Measurements from ENCODE around the gene ESR1. TPM values are rescaled to one million over a fixed set of nuclear protein-coding genes. Genes with fewer than 3 reads are reported as not detected.
"Not testable (repeated sequence)": the region's sequence is repeated elsewhere in the genome, so short reads cannot be mapped to it uniquely, and the experiment has no call there.

The ESR1 gene
- total RNA-seq, 1 experiment from 2014 or later = not detected

- WGBS (ENCODE audit: extremely low coverage, insufficient read length, low lambda C conversion rate) = no CpG with 5 or more reads among the region's 3 CpGs
- H3K9ac ChIP-seq (ENCODE audit: extremely low read depth, insufficient read length, low read length) = no peak overlapping the region
- no peak for DNase-seq
- Mint-ChIP-seq H3K9me3 (peaks cover 21 to 22% of the 10 kb centered on the region in 2 experiments), H3K27ac (no peak overlapping the region), H3K27me3 (ENCODE audit: low read depth) (peaks cover 4% of the 10 kb centered on the region), H3K36me3 (ENCODE audit: insufficient read depth in 1 of 3, low read depth in 3 of 3) (peaks cover 11 to 21% (median 14%) of the 10 kb centered on the region in 3 experiments), H3K4me1 (peaks cover 4% of the 10 kb centered on the region in 2 experiments; a peak in 3 of 4 replicates), H3K4me3 (no peak overlapping the region)
- H3K18ac ChIP-seq (ENCODE audit: insufficient read length, low read depth, low read length) = no peak overlapping the region
- H3K4ac ChIP-seq (ENCODE audit: low read depth, low read length) = no peak overlapping the region
- H3K4me2 ChIP-seq (ENCODE audit: insufficient read depth, insufficient read length, low read length) = no peak overlapping the region
- H3K23me2 ChIP-seq (ENCODE audit: insufficient read length, low read depth, low read length, poor library complexity, severe bottlenecking) = no peaks in the 10 kb centered on the region
- H3K56ac ChIP-seq (ENCODE audit: insufficient read length, low read depth, low read length) = no peak overlapping the region
- H3K27ac ChIP-seq (ENCODE audit: insufficient read length, low read depth, low read length) = no peak overlapping the region
- H2BK20ac ChIP-seq (ENCODE audit: low read depth, low read length, poor library complexity, severe bottlenecking) = no peak overlapping the region
- H3K27me3 ChIP-seq (ENCODE audit: insufficient read depth, low read length) = no peaks in the 10 kb centered on the region
- no peaks in the 10 kb centered on the region for H3K79me1 ChIP-seq (ENCODE audit: insufficient read depth, low read depth, low read length, poor library complexity, severe bottlenecking)
- no peak overlapping the region for H2BK120ac ChIP-seq (ENCODE audit: low read depth, low read length, poor library complexity, severe bottlenecking)
- no peak overlapping the region for H2BK15ac ChIP-seq (ENCODE audit: low read depth, low read length)
- H3K4me1 ChIP-seq (ENCODE audit: insufficient read depth, low read length) = no peaks in the 10 kb centered on the region
- H2AK5ac ChIP-seq (ENCODE audit: insufficient read length, low read length) = no peak overlapping the region
- no peak overlapping the region for H4K8ac ChIP-seq (replicated peaks; ENCODE audit: insufficient read length, low read depth, low read length)
- no peak overlapping the region for H4K91ac ChIP-seq (ENCODE audit: insufficient read length, low read depth, low read length)
- H3T11ph ChIP-seq (ENCODE audit: low read length) = no peak overlapping the region
- no peaks in the 10 kb centered on the region for H4K20me1 ChIP-seq (ENCODE audit: control insufficient read depth, insufficient read depth, insufficient read length)
- no peak overlapping the region for H3K23ac ChIP-seq (ENCODE audit: insufficient read length, low read depth, low read length)
- H3K9me3 ChIP-seq (ENCODE audit: control insufficient read depth, low read depth, low read length) = no peaks in the 10 kb centered on the region
- H3K14ac ChIP-seq (ENCODE audit: insufficient read depth, low read length) = no peak overlapping the region
- no peaks in the 10 kb centered on the region for H3K79me2 ChIP-seq (ENCODE audit: insufficient read depth, low read length)
- TF ChIP-seq CTCF (conservative IDR thresholded peaks at IDR 0.05) = no peak
- H2AFZ ChIP-seq (ENCODE audit: low read length) = no peak overlapping the region
- no peak overlapping the region for H4K5ac ChIP-seq (ENCODE audit: insufficient read length, low read depth, low read length)
- no peak overlapping the region for H2BK12ac ChIP-seq (ENCODE audit: insufficient read length, low read depth, low read length)
- H2BK5ac ChIP-seq (ENCODE audit: insufficient read length, low read length) = no peak overlapping the region
Measured at GRCh38 chr6:152071843-152072242, 264.4 kb downstream of the ESR1 start.

DNA sequence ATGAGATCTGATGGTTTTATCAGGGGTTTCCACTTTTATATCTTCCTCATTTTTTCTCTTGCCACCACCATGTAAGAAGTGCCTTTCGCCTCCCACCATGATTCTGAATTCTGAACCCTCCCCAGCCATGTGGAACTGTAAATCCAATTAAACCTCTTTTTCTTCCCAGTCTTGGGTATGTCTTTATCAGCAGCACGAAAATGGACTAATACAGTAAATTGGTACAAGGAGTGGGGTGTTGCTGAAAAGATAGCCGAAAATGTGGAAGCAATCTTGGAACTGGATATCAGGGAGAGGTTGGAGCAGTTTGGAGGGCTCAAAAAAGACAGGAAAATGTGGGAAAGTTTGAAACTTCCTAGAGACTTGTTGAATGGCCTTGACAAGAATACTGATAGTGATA, 268.8 kb downstream of the ESR1 start:
- H2AFZ ChIP-seq (ENCODE audit: low read length); H3K9me3 ChIP-seq (ENCODE audit: control insufficient read depth, low read depth, low read length); H3K56ac ChIP-seq (ENCODE audit: insufficient read length, low read depth, low read length); H3K27ac Mint-ChIP-seq; H3K4ac ChIP-seq (ENCODE audit: low read depth, low read length); H3K23me2 ChIP-seq (ENCODE audit: insufficient read length, low read depth, low read length, poor library complexity, severe bottlenecking); H2BK5ac ChIP-seq (ENCODE audit: insufficient read length, low read length); H3K27ac ChIP-seq (ENCODE audit: insufficient read length, low read depth, low read length); H3K23ac ChIP-seq (ENCODE audit: insufficient read length, low read depth, low read length); H3K14ac ChIP-seq (ENCODE audit: insufficient read depth, low read length); H3K27me3 Mint-ChIP-seq (ENCODE audit: low read depth); H3K27me3 ChIP-seq (ENCODE audit: insufficient read depth, low read length); H3K4me2 ChIP-seq (ENCODE audit: insufficient read depth, insufficient read length, low read length); DNase-seq; H2AK5ac ChIP-seq (ENCODE audit: insufficient read length, low read length); H3T11ph ChIP-seq (ENCODE audit: low read length); H4K8ac ChIP-seq (replicated peaks; ENCODE audit: insufficient read length, low read depth, low read length); H3K4me3 Mint-ChIP-seq; H4K91ac ChIP-seq (ENCODE audit: insufficient read length, low read depth, low read length); H3K4me1 ChIP-seq (ENCODE audit: insufficient read depth, low read length); H3K79me1 ChIP-seq (ENCODE audit: insufficient read depth, low read depth, low read length, poor library complexity, severe bottlenecking); H3K79me2 ChIP-seq (ENCODE audit: insufficient read depth, low read length); H3K18ac ChIP-seq (ENCODE audit: insufficient read length, low read depth, low read length); H2BK15ac ChIP-seq (ENCODE audit: low read depth, low read length); H3K4me1 Mint-ChIP-seq; H3K9ac ChIP-seq (ENCODE audit: extremely low read depth, insufficient read length, low read length); H4K20me1 ChIP-seq (ENCODE audit: control insufficient read depth, insufficient read depth, insufficient read length); H2BK120ac ChIP-seq (ENCODE audit: low read depth, low read length, poor library complexity, severe bottlenecking); H2BK20ac ChIP-seq (ENCODE audit: low read depth, low read length, poor library complexity, severe bottlenecking); H2BK12ac ChIP-seq (ENCODE audit: insufficient read length, low read depth, low read length); H4K5ac ChIP-seq (ENCODE audit: insufficient read length, low read depth, low read length): not testable (repeated sequence)
- Mint-ChIP-seq H3K36me3 (ENCODE audit: insufficient read depth in 1 of 3, low read depth in 3 of 3) (peaks cover 11 to 21% (median 14%) of the 10 kb centered on the region in 3 experiments), H3K9me3 (peaks cover 21 to 27% of the 10 kb centered on the region in 2 experiments)
- no CpG with 5 or more reads among the region's 3 CpGs for WGBS (ENCODE audit: extremely low coverage, insufficient read length, low lambda C conversion rate)
